SU-DHL-6 (cell line): ENCODE data around the gene RSPH1.

Experiments
- H2AFZ ChIP-seq: fragments of 200-600 bp; sonication (generic); 2 replicates; pipeline ENCODE4 v1.6.1; 2014; ENCODE audit warnings: low read depth, mild to moderate bottlenecking, moderate library complexity, mixed read lengths, antibody characterized with exemption, low read length; ENCODE audit not compliant: severe bottlenecking
- H3F3A ChIP-seq: fragments of 200-600 bp; shearing (Covaris generic); 2 replicates; pipeline ENCODE4 v1.6.0; 2016; ENCODE audit warnings: antibody characterized with exemption, mild to moderate bottlenecking; ENCODE audit not compliant: insufficient read depth
- H3K27ac ChIP-seq: fragments of 200-600 bp; sonication (generic); 2 replicates; pipeline ENCODE4 v1.5.1; 2016; ENCODE audit warnings: low read depth, mild to moderate bottlenecking, low read length, moderate library complexity, mixed read lengths
- H3K27me3 ChIP-seq: fragments of 200-600 bp; sonication (generic), shearing (Covaris generic); 2 replicates; pipeline ENCODE4 v1.6.0; 2014; ENCODE audit warnings: mild to moderate bottlenecking, low read length
- H3K36me3 ChIP-seq: fragments of 200-600 bp; sonication (generic); 2 replicates; pipeline ENCODE4 v1.6.1; 2014; ENCODE audit warnings: mild to moderate bottlenecking, low read length, mixed read lengths
- H3K4me2 ChIP-seq: fragments of 300-600, 200-600 bp; shearing (Covaris generic), sonication (generic); 2 replicates; pipeline ENCODE4 v1.6.0; 2014; ENCODE audit warnings: low read length, low read depth, mild to moderate bottlenecking; ENCODE audit not compliant: poor library complexity, severe bottlenecking
- H3K4me3 ChIP-seq: fragments of 200-600 bp; sonication (generic); 2 replicates; pipeline ENCODE4 v1.5.1; 2014; ENCODE audit warnings: antibody characterized with exemption, low read length, mild to moderate bottlenecking, mixed read lengths; ENCODE audit not compliant: insufficient read depth, poor library complexity, severe bottlenecking
- H3K79me2 ChIP-seq: fragments of 200-600 bp; sonication (generic); 2 replicates; pipeline ENCODE4 v1.6.1; 2014; ENCODE audit warnings: mild to moderate bottlenecking, low read length, moderate library complexity; ENCODE audit not compliant: insufficient read depth
- H3K9ac ChIP-seq: fragments of 200-600 bp; sonication (generic); 2 replicates; pipeline ENCODE4 v1.7.0; 2014; ENCODE audit warnings: mild to moderate bottlenecking, low read length
- H3K9me2 ChIP-seq: fragments of 200-600 bp; sonication (generic); replicated peaks from 2 replicates; pipeline ENCODE4 v1.6.1; 2014; ENCODE audit warnings: low read length; ENCODE audit not compliant: insufficient read depth
- H3K9me3 ChIP-seq: fragments of 200-600 bp; sonication (generic); 2 replicates; pipeline ENCODE4 v1.6.1; 2014; ENCODE audit warnings: low read length, mixed read lengths; ENCODE audit not compliant: insufficient read depth
- H4K20me1 ChIP-seq: fragments of 200-600 bp; sonication (generic); 2 replicates; pipeline ENCODE4 v1.6.1; 2014; ENCODE audit warnings: low read depth, mild to moderate bottlenecking, antibody characterized with exemption, low read length, moderate library complexity, mixed read lengths
- CTCF ChIP-seq: fragments of 200-600 bp; sonication (generic); IDR thresholded peaks from one replicate; pipeline ENCODE4 v1.5.1; 2017; ENCODE audit warnings: antibody characterized with exemption, mild to moderate bottlenecking, low read length, moderate library complexity; ENCODE audit not compliant: insufficient read depth, poor library complexity, severe bottlenecking
- EZH2phosphoT487 ChIP-seq: fragments of 200-600 bp; sonication (generic), shearing (Covaris generic); conservative IDR thresholded peaks from 2 replicates; pipeline ENCODE4 v1.6.1; 2018; ENCODE audit warnings: mild to moderate bottlenecking, antibody characterized with exemption, low read length, moderate library complexity, mixed read lengths

RSPH1 gene

GRCh38 chr21:42489991-42490390 is 6.0 kb downstream of the RSPH1 start:
- no peak overlapping the region for H3K4me2 ChIP-seq
- no peaks in the 10 kb centered on the region for H3K79me2 ChIP-seq
- no peak overlapping the region for H2AFZ ChIP-seq
- no peaks in the 10 kb centered on the region for H3F3A ChIP-seq
- H3K9me2 ChIP-seq, result no peaks in the 10 kb centered on the region
- H3K9me3 ChIP-seq, result no peaks in the 10 kb centered on the region
- no peak overlapping the region for H3K27ac ChIP-seq
- H3K27me3 ChIP-seq, result no peaks in the 10 kb centered on the region
- TF ChIP-seq CTCF (no peak), EZH2phosphoT487 (no peak)
- no peak overlapping the region for H3K4me3 ChIP-seq
- no peak overlapping the region for H3K9ac ChIP-seq
- H4K20me1 ChIP-seq, result no peaks in the 10 kb centered on the region
- no peaks in the 10 kb centered on the region for H3K36me3 ChIP-seq

- H3K4me3 ChIP-seq, result no peak overlapping the region
- H3K9me2 ChIP-seq, result no peaks in the 10 kb centered on the region
- H3K9ac ChIP-seq, result no peak overlapping the region
- H3K4me2 ChIP-seq, result no peak overlapping the region
- H3K79me2 ChIP-seq, result no peaks in the 10 kb centered on the region
- TF ChIP-seq CTCF, result no peak
- no peak for TF ChIP-seq EZH2phosphoT487
- H3K27me3 ChIP-seq, result no peaks in the 10 kb centered on the region
- H2AFZ ChIP-seq, result no peak overlapping the region
- no peaks in the 10 kb centered on the region for H3F3A ChIP-seq
- H4K20me1 ChIP-seq, result no peaks in the 10 kb centered on the region
- no peaks in the 10 kb centered on the region for H3K36me3 ChIP-seq
- no peak overlapping the region for H3K27ac ChIP-seq
- no peaks in the 10 kb centered on the region for H3K9me3 ChIP-seq
Observed at GRCh38 chr21:42489006-42489563, 6.9 kb downstream of the RSPH1 start.

GRCh38 chr21:42486531-42486930 is 9.5 kb downstream of the RSPH1 start:
- Histone ChIP-seq H3K9me3 (no peaks in the 10 kb centered on the region), H3K4me3 (no peak overlapping the region), H3K36me3 (no peaks in the 10 kb centered on the region), H3K9ac (no peak overlapping the region), H3K4me2 (no peak overlapping the region), H3K79me2 (no peaks in the 10 kb centered on the region), H3F3A (no peaks in the 10 kb centered on the region), H3K27ac (no peak overlapping the region), H4K20me1 (no peaks in the 10 kb centered on the region), H3K27me3 (no peaks in the 10 kb centered on the region), H2AFZ (no peak overlapping the region), H3K9me2 (no peaks in the 10 kb centered on the region)
- TF ChIP-seq CTCF, result no peak
- TF ChIP-seq EZH2phosphoT487, result no peak
